ENCODE measurements around the gene SLC4A2.
A peak's percentile ranks its signal among the peaks of the same experiment; 100 is the strongest.

The SLC4A2 gene

GRCh38 chr7:151117565-151117964 lies 58.2 kb downstream of the SLC4A2 start:
- DNase-seq, result no peak

GRCh38 chr7:151118108-151119054 lies 59.0 kb downstream of the SLC4A2 start:
- DNase-seq, result no peak

GRCh38 chr7:151119055-151119415 lies 59.6 kb downstream of the SLC4A2 start:
- no peak for DNase-seq

- DNase-seq, result no peak
These were observed 60.5 kb downstream of the SLC4A2 start for GRCh38 chr7:151119902-151120301.

- no peak for DNase-seq
These were observed 61.5 kb downstream of the SLC4A2 start for GRCh38 chr7:151120896-151121295.

DNA sequence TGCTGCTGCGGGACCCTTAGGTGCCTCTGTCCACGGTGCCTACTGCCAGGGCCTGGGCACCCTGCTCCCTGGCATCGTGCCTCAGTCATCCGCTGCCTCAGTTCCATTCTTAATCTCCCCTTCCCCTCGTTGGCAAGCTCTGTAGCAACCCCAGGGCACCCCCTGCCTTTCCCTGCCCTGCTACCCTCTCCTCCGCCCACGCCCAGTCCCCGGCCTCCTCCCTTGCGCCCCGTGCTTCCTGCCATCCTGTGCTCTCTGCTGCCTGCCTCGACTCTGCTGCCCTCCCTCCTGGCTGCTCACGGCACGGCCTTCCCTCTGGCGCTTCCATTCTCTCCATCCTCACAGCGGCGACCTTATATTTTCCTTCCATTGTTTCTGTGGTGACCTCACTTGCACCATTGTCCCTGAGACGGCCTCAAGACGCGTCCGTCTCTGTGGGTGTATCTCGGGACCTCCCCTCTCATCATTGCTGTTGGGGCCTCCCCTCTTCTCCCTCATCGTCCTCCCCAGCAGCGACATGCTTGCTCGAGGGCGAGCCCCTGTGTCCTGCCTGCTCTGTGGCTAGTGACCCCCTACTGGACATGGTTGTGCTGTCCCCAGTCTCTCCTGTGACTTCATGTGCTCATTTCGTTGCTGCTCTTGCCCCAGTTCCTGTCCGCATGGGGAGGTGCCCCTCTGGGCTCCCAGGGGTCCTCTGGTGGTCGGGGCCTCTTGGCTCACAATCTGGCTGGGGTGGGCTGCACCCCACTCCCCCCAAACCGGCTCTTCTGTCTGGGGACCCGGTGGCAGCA lies 62.2 kb downstream of the SLC4A2 start:
- no peak for DNase-seq

- no peak for DNase-seq
These were observed 62.9 kb downstream of the SLC4A2 start for GRCh38 chr7:151122276-151122675.

GRCh38 chr7:151122796-151123157 lies 63.4 kb downstream of the SLC4A2 start:
- no peak for DNase-seq

DNA sequence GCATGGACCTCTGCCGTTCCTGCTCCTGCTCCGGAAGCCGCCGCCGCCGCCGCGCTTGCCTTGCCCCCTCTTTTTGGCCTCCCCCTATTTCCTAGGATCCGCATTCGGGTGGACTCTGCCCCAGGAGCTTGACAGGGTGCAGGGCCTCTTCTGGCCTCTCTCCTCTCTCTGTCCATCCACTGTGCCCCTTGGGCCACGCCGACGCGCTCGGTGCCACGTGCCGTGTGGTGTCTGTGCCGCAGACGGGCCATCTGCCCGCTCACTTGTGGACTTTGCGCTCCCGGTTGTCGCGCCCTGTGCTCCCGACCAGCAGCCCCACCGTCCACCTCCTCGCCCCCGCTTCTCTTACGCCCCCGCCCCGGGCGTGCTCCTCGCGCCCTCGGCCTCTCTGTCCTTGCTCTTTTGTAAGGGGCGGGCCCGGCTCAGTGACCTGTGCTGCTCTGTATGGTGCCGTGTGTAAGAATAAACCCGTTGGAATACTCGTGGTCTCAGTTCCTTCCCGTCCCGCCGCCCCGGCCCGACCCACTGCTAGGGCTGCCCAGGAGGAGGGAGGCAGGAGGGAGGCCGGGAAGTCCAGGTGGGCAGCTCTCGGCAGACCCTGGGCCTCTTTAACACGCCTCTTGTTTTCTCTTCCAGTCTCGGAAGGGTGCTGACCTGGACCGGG lies 63.9 kb downstream of the SLC4A2 start:
- no peak for DNase-seq

DNA sequence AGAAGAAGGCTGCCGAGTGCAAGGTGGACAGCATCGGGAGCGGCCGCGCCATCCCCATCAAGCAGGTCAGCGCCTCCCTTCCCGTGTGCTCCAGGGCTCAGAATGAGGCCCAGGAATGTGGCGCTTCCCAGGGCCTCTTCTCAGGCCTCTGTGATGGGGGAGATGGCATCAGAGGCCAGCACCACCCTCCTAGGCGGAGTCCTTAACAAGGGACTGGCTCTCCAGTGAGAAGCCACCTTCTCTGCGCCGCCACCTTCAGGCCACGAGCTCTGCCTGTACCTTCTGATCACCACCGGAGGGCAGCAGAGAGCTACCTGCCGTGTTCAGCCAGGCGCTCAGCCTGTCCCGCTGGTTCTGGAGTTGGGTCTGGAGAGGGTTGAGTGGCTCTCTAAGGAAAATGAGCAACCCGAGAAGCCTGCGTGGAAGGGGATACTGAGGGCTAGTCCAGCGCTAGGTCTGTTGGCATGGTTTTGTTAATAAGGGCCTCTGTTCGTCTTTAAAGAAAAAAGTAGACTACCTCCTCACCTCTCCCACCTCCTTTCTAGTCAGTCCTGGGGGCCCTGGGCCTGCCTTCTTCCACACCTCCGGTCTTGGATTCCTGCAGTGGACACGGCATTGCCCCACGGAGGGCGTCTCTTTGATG lies 64.6 kb downstream of the SLC4A2 start:
- DNase-seq, result peak; percentile 96

GRCh38 chr7:151124481-151124880 lies 65.1 kb downstream of the SLC4A2 start:
- DNase-seq, result no peak

- DNase-seq, result no peak
These were observed 65.6 kb downstream of the SLC4A2 start for GRCh38 chr7:151124899-151125399.

- peak; percentile 84 for DNase-seq
These were observed 66.1 kb downstream of the SLC4A2 start for GRCh38 chr7:151125470-151125845.

DNA sequence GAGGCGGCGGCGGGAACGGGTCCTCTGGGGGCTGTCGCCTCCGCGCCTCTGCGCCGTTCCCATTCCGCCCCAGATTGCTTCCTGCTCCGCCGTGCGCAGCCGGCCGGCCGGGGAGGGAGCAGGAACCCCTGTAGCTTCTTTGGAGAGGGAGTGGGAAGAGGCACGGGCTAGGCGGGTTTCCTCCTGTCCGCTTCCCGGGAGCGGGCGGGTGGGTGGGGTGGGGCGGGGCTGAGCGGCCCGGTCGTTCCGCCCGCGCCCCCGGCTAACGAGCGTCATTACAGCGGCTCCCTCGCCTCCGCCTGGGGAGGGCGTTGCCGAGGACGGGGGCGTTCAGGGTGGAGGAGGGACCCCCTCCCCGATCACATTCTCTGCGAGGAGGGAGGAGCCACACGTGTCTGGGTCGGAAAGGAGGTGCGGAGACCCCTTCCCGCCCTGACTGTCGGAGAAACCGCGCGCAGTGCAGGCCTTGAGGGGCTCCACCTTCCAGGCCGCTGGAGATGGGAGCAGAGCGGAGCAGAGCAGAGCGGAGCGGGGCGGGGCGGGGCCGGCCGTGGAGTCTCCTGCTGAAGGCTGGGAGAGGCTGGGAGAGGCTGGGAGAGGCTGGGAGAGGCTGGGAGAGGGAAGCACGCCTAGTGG lies 66.6 kb downstream of the SLC4A2 start:
- DNase-seq, result no peak
